ENCODE results near the gene TRAK1.

The TRAK1 gene

GRCh38 chr3:42166214-42166613 is 75.1 kb downstream of the TRAK1 start:
- no peak for DNase-seq (ENCODE audit: low read depth, low spot score)
- H3K4me3 ChIP-seq (ENCODE audit: low read length), result no peak overlapping the region

- no peak overlapping the region for H3K4me3 ChIP-seq (ENCODE audit: low read length)
- DNase-seq (ENCODE audit: low read depth, low spot score), result no peak
Measured at GRCh38 chr3:42166662-42167300, 75.6 kb downstream of the TRAK1 start.

- no peak for DNase-seq (ENCODE audit: low read depth, low spot score)
- no peak overlapping the region for H3K4me3 ChIP-seq (ENCODE audit: low read length)
Measured at GRCh38 chr3:42169579-42170120, 78.5 kb downstream of the TRAK1 start.

- no peak for DNase-seq (ENCODE audit: low read depth, low spot score)
Measured at GRCh38 chr3:42172047-42172654, 81.0 kb downstream of the TRAK1 start.

GRCh38 chr3:42173307-42173706 is 82.2 kb downstream of the TRAK1 start:
- no peak for DNase-seq (ENCODE audit: low read depth, low spot score)
- no peak overlapping the region for H3K4me3 ChIP-seq (ENCODE audit: low read length)

More at GRCh38 chr3:42172047-42172654, 81.0 kb downstream of the TRAK1 start:
- H3K4me3 ChIP-seq (ENCODE audit: low read length), result no peak overlapping the region

- DNase-seq (ENCODE audit: low read depth, low spot score), result no peak
- no peak overlapping the region for H3K4me3 ChIP-seq (ENCODE audit: low read length)
Measured at GRCh38 chr3:42174679-42175385, 83.7 kb downstream of the TRAK1 start.

- no peak overlapping the region for H3K4me3 ChIP-seq (ENCODE audit: low read length)
- no peak for DNase-seq (ENCODE audit: low read depth, low spot score)
Measured at GRCh38 chr3:42175386-42176240, 84.5 kb downstream of the TRAK1 start.

GRCh38 chr3:42176242-42177034 is 85.3 kb downstream of the TRAK1 start:
- no peak for DNase-seq (ENCODE audit: low read depth, low spot score)
- H3K4me3 ChIP-seq (ENCODE audit: low read length), result no peak overlapping the region

- no peak overlapping the region for H3K4me3 ChIP-seq (ENCODE audit: low read length)
- no peak for DNase-seq (ENCODE audit: low read depth, low spot score)
Measured at GRCh38 chr3:42177068-42177800, 86.1 kb downstream of the TRAK1 start.

GRCh38 chr3:42177801-42178150 is 86.6 kb downstream of the TRAK1 start:
- H3K4me3 ChIP-seq (ENCODE audit: low read length), result no peak overlapping the region
- DNase-seq (ENCODE audit: low read depth, low spot score), result no peak

- no peak overlapping the region for H3K4me3 ChIP-seq (ENCODE audit: low read length)
- DNase-seq (ENCODE audit: low read depth, low spot score), result no peak
Measured at GRCh38 chr3:42179110-42179725, 88.1 kb downstream of the TRAK1 start.

- no peak for DNase-seq (ENCODE audit: low read depth, low spot score)
- H3K4me3 ChIP-seq (ENCODE audit: low read length), result no peak overlapping the region
Measured at GRCh38 chr3:42180901-42181300, 89.7 kb downstream of the TRAK1 start.

GRCh38 chr3:42182555-42182954 is 91.4 kb downstream of the TRAK1 start:
- DNase-seq (ENCODE audit: low read depth, low spot score), result no peak
- no peak overlapping the region for H3K4me3 ChIP-seq (ENCODE audit: low read length)

- H3K4me3 ChIP-seq (ENCODE audit: low read length), result no peak overlapping the region
- DNase-seq (ENCODE audit: low read depth, low spot score), result no peak
Measured at GRCh38 chr3:42183991-42184632, 93.0 kb downstream of the TRAK1 start.

- DNase-seq (ENCODE audit: low read depth, low spot score), result no peak
- no peak overlapping the region for H3K4me3 ChIP-seq (ENCODE audit: low read length)
Measured at GRCh38 chr3:42184651-42185443, 93.7 kb downstream of the TRAK1 start.

GRCh38 chr3:42187936-42188335 is 96.8 kb downstream of the TRAK1 start:
- H3K4me3 ChIP-seq (ENCODE audit: low read length), result no peak overlapping the region
- no peak for DNase-seq (ENCODE audit: low read depth, low spot score)
